ENCODE data around the gene INS.
"Not testable (repeated sequence)": the region's sequence is repeated elsewhere in the genome, so short reads cannot be mapped to it uniquely, and the experiment has no call there.

The INS gene

DNA sequence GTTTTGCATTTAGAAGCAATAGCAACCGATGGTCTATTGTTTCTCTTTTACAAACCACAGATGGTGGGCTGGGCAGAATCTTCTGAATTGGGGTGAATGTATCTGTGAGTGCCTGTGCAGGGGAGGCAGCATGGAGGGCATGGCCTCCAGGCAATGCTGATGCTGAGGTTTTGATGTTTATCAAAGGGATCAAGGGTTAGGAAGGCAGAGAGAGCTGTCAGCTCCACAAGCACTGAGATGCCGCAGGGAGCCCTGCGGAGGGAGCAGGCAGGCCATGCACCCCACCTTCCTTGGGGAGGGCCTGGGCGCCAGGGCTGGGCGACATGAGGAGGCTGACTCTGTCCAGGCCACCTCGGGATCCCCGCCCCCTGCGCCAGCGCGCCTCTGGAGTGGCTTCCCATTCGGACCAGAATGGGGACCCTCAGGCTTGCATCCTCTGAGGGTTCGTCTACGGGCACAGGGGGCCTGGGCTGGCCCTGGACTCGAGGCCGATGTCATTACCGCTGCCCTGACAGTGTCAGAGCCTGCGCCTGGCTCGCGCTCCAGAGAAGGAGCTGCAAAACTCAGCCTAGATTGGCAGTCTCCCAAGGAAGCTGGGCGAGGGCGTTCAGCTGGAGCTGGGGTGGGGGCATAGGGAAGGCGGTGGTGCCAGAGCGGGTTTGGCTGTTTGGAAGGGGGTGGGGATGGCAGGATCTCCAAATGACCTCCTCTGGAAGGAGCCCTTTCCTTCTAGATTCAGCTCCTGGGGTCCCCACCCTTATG lies 24.5 kb upstream of the INS start:
- TF ChIP-seq PAX5 (IDR thresholded peaks at IDR 0.05; ENCODE audit: insufficient read depth, low read length, severe bottlenecking) (no peak), POU2F2 (IDR thresholded peaks at IDR 0.05; ENCODE audit: low read depth, low read length) (no peak), POLR2AphosphoS5 (IDR thresholded peaks at IDR 0.05; ENCODE audit: low read depth, low read length) (no peak), SPI1 (IDR thresholded peaks at IDR 0.05; ENCODE audit: low read depth, low read length) (no peak)
- no peak for FAIRE-seq
- DNase-seq (ENCODE audit: insufficient read length, low spot score) = no peak

DNA sequence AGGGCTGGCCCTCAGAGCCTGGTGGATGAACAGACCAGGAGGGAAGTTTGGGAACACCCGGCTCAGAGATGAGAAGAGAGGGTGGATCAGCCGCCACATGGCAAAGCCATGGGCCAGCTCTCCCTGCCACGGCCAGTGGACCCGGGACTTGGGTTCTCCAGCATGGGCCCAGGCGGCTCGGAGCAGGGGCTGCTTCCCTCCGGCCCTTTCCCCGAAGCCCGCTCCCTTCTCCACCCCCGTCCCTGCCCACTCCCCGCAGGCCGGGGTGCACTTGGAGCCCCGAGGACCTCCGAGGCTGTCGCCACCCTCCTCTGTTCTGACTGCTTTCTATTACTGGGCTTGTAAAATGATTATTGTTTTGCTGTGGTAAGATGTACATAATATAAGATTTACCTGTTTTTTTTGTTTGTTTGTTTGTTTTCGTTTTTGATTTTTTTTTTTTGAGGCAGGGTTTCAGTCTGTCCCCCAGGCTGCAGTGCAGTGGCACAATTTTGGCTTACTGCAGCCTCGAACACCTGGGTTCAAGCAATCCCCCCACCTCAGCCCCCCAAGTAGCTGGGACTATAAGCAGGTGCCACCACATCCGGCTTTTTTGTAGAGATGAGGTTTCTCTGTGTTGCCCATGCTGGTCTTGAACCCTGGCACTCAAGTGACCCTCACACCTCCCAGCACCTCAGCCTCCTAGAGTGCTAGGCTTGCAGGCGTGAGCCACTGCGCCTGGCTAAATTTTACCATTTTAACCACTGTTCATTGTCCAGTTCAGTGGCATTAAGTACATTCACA lies 21.9 kb upstream of the INS start:
- FAIRE-seq = no peak
- DNase-seq (ENCODE audit: insufficient read length, low spot score) = no peak
- TF ChIP-seq POLR2AphosphoS5 (IDR thresholded peaks at IDR 0.05; ENCODE audit: low read depth, low read length) = no peak
- no peak for TF ChIP-seq PAX5 (IDR thresholded peaks at IDR 0.05; ENCODE audit: insufficient read depth, low read length, severe bottlenecking)
- TF ChIP-seq POLR2A (IDR thresholded peaks at IDR 0.05; ENCODE audit: low read depth, low read length) = no peak
- no peak for TF ChIP-seq POU2F2 (IDR thresholded peaks at IDR 0.05; ENCODE audit: low read depth, low read length)
- TF ChIP-seq SPI1 (IDR thresholded peaks at IDR 0.05; ENCODE audit: low read depth, low read length) = no peak
- no peak for TF ChIP-seq TAF1 (IDR thresholded peaks at IDR 0.05; ENCODE audit: low read depth, low read length)

- no peak for TF ChIP-seq TAF1 (IDR thresholded peaks at IDR 0.05; ENCODE audit: low read depth, low read length)
- TF ChIP-seq POLR2AphosphoS5 (IDR thresholded peaks at IDR 0.05; ENCODE audit: low read depth, low read length) = no peak
- TF ChIP-seq PAX5 (IDR thresholded peaks at IDR 0.05; ENCODE audit: insufficient read depth, low read length, severe bottlenecking) = no peak
- TF ChIP-seq SPI1 (IDR thresholded peaks at IDR 0.05; ENCODE audit: low read depth, low read length) = no peak
- no peak for TF ChIP-seq POLR2A (IDR thresholded peaks at IDR 0.05; ENCODE audit: low read depth, low read length)
- TF ChIP-seq POU2F2 (IDR thresholded peaks at IDR 0.05; ENCODE audit: low read depth, low read length) = no peak
- DNase-seq (ENCODE audit: insufficient read length, low spot score) (no peak), FAIRE-seq (no peak)
These were observed 21.1 kb upstream of the INS start for GRCh38 chr11:2182075-2182474.

GRCh38 chr11:2180789-2181370 lies 19.9 kb upstream of the INS start:
- DNase-seq (ENCODE audit: insufficient read length, low spot score) = no peak
- no peak for TF ChIP-seq TAF1 (IDR thresholded peaks at IDR 0.05; ENCODE audit: low read depth, low read length)
- no peak for TF ChIP-seq POU2F2 (IDR thresholded peaks at IDR 0.05; ENCODE audit: low read depth, low read length)
- TF ChIP-seq SPI1 (IDR thresholded peaks at IDR 0.05; ENCODE audit: low read depth, low read length) = no peak
- no peak for TF ChIP-seq POLR2AphosphoS5 (IDR thresholded peaks at IDR 0.05; ENCODE audit: low read depth, low read length)
- no peak for TF ChIP-seq PAX5 (IDR thresholded peaks at IDR 0.05; ENCODE audit: insufficient read depth, low read length, severe bottlenecking)
- TF ChIP-seq POLR2A (IDR thresholded peaks at IDR 0.05; ENCODE audit: low read depth, low read length) = no peak
- no peak for FAIRE-seq

DNA sequence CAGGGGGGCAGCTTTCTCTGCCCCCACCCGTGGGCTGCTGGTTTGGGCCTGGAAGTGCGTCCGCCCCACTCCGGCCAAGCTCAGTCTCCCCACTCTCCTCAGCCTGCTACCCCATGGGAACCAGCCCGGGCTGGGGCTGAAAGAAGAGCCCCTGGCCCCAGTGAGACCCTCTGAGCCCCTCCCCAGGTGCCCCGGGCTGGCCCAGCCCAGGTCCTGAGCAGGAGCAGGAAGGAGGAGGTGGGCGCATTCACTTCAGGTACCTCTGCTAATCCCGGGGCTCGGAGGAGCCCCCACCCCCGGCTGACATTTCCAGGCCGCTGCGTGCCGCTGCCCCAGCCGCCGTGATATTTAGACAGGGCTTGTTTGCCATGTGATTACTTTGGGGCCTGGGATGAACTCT lies 19.3 kb upstream of the INS start:
- TF ChIP-seq TAF1 (IDR thresholded peaks at IDR 0.05; ENCODE audit: low read depth, low read length) = no peak
- TF ChIP-seq POU2F2 (IDR thresholded peaks at IDR 0.05; ENCODE audit: low read depth, low read length) = no peak
- no peak for TF ChIP-seq POLR2A (IDR thresholded peaks at IDR 0.05; ENCODE audit: low read depth, low read length)
- no peak for TF ChIP-seq PAX5 (IDR thresholded peaks at IDR 0.05; ENCODE audit: insufficient read depth, low read length, severe bottlenecking)
- no peak for TF ChIP-seq POLR2AphosphoS5 (IDR thresholded peaks at IDR 0.05; ENCODE audit: low read depth, low read length)
- no peak for TF ChIP-seq SPI1 (IDR thresholded peaks at IDR 0.05; ENCODE audit: low read depth, low read length)

GRCh38 chr11:2179516-2179915 lies 18.5 kb upstream of the INS start:
- TF ChIP-seq POLR2A (IDR thresholded peaks at IDR 0.05; ENCODE audit: low read depth, low read length) (no peak), SPI1 (IDR thresholded peaks at IDR 0.05; ENCODE audit: low read depth, low read length) (no peak), POU2F2 (IDR thresholded peaks at IDR 0.05; ENCODE audit: low read depth, low read length) (no peak), TAF1 (IDR thresholded peaks at IDR 0.05; ENCODE audit: low read depth, low read length) (no peak), POLR2AphosphoS5 (IDR thresholded peaks at IDR 0.05; ENCODE audit: low read depth, low read length) (no peak), PAX5 (IDR thresholded peaks at IDR 0.05; ENCODE audit: insufficient read depth, low read length, severe bottlenecking) (no peak)
- FAIRE-seq (no peak), DNase-seq (ENCODE audit: insufficient read length, low spot score) (no peak)

More for the DNA sequence above, 19.3 kb upstream of the INS start:
- no peak for FAIRE-seq
- DNase-seq (ENCODE audit: insufficient read length, low spot score) = no peak

GRCh38 chr11:2178906-2179494 lies 18.0 kb upstream of the INS start:
- TF ChIP-seq POLR2AphosphoS5 (IDR thresholded peaks at IDR 0.05; ENCODE audit: low read depth, low read length) (no peak), POU2F2 (IDR thresholded peaks at IDR 0.05; ENCODE audit: low read depth, low read length) (no peak), TAF1 (IDR thresholded peaks at IDR 0.05; ENCODE audit: low read depth, low read length) (no peak), PAX5 (IDR thresholded peaks at IDR 0.05; ENCODE audit: insufficient read depth, low read length, severe bottlenecking) (no peak), POLR2A (IDR thresholded peaks at IDR 0.05; ENCODE audit: low read depth, low read length) (no peak), SPI1 (IDR thresholded peaks at IDR 0.05; ENCODE audit: low read depth, low read length) (no peak)
- FAIRE-seq = no peak
- DNase-seq (ENCODE audit: insufficient read length, low spot score) = no peak

GRCh38 chr11:2178055-2178773 lies 17.2 kb upstream of the INS start:
- DNase-seq (ENCODE audit: insufficient read length, low spot score); FAIRE-seq: not testable (repeated sequence)

DNA sequence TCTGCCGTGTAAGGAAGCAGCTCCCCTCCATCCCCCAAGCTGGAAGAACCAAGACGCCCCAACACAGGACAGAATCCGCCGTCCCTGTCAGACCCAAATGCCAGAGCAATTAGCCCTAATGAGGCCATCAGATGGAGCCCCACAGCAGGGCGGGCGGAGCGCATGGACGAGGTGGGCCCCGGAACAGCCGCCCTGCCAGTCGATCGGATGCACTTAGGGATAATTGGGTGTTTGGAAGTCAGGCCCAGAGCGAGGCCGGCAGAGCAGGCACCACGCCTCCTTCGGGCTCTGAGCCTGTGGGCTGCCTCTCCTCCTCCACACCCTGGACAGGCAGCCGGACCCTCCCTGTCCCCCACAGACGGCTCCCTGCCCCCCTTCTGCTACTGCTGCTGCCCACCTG lies 16.1 kb upstream of the INS start:
- no peak for FAIRE-seq
- TF ChIP-seq SPI1 (IDR thresholded peaks at IDR 0.05; ENCODE audit: low read depth, low read length) (no peak), POU2F2 (IDR thresholded peaks at IDR 0.05; ENCODE audit: low read depth, low read length) (no peak)

More for the DNA sequence above, 16.1 kb upstream of the INS start:
- DNase-seq (ENCODE audit: insufficient read length, low spot score) = no peak

Measured in GM12891 (cell line).